ENCODE measurements around the gene GSN.
"Not testable (repeated sequence)": the region's sequence is repeated elsewhere in the genome, so short reads cannot be mapped to it uniquely, and the experiment has no call there.

GSN gene

GRCh38 chr9:121289026-121289771 lies 21.2 kb downstream of the GSN start:
- DNase-seq: no peak

- DNase-seq: no peak
Observed at GRCh38 chr9:121289772-121290370, 21.9 kb downstream of the GSN start.

GRCh38 chr9:121291536-121291935 lies 23.6 kb downstream of the GSN start:
- not testable (repeated sequence) for DNase-seq

- no peak for DNase-seq
Observed at GRCh38 chr9:121292051-121292450, 24.1 kb downstream of the GSN start.

GRCh38 chr9:121292801-121293241 lies 24.9 kb downstream of the GSN start:
- DNase-seq: no peak

GRCh38 chr9:121294151-121294743 lies 26.3 kb downstream of the GSN start:
- DNase-seq: no peak

GRCh38 chr9:121294866-121295661 lies 27.1 kb downstream of the GSN start:
- DNase-seq: no peak

- DNase-seq: no peak
Observed at GRCh38 chr9:121295662-121296191, 27.8 kb downstream of the GSN start.

GRCh38 chr9:121296213-121297127 lies 28.5 kb downstream of the GSN start:
- no peak for DNase-seq

- DNase-seq: no peak
Observed at GRCh38 chr9:121297389-121297788, 29.4 kb downstream of the GSN start.

- no peak for DNase-seq
Observed at GRCh38 chr9:121298016-121298538, 30.1 kb downstream of the GSN start.

- DNase-seq: no peak
Observed at GRCh38 chr9:121298689-121299466, 30.9 kb downstream of the GSN start.

GRCh38 chr9:121299467-121300282 lies 31.7 kb downstream of the GSN start:
- no peak for DNase-seq

GRCh38 chr9:121300283-121301119 lies 32.5 kb downstream of the GSN start:
- DNase-seq: no peak

- no peak for DNase-seq
Observed at GRCh38 chr9:121301881-121302286, 33.9 kb downstream of the GSN start.

GRCh38 chr9:121302341-121302740 lies 34.4 kb downstream of the GSN start:
- DNase-seq: no peak

GRCh38 chr9:121302786-121303185 lies 34.8 kb downstream of the GSN start:
- DNase-seq: no peak

- DNase-seq: no peak
Observed at GRCh38 chr9:121303456-121304451, 35.8 kb downstream of the GSN start.

Measured in amniotic stem cell (primary cell).